HepG2 (cell line): Measurements from ENCODE around the gene NRL. TPM values are rescaled to one million over a fixed set of nuclear protein-coding genes. Genes with fewer than 3 reads are reported as not detected.
A peak's percentile ranks its signal among the peaks of the same experiment; 100 is the strongest.

ENCODE experiments used
- ATAC-seq: fragments of 200-7000 bp; cut with Tn5 transposase; 3 replicates; pipeline ENCODE4 v1.9.1; 2020; ENCODE audit warnings: mild to moderate bottlenecking, moderate library complexity
- BruUV-seq: library from RNA; stranded (reverse); fragments of 400-500 nt; replicated peaks from 2 replicates; lab custom pipeline; 2021; lab: Mats Ljungman, UMichigan
- CTCF ChIA-PET: fragments of 300-600 bp; formaldehyde crosslinking; extraction: SDS; loops from one replicate; lab custom pipeline; 2021; ENCODE audit warnings: low total read pairs, inconsistent platforms, low intra/inter-chr PET ratio; lab: Yijun Ruan, JAX
- POLR2A ChIA-PET: fragments of 350-600 bp; sonication (Branson Sonifier 250); formaldehyde crosslinking; loops from one replicate; lab custom pipeline; 2020; ENCODE audit warnings: antibody characterized with exemption, inconsistent platforms; lab: Yijun Ruan, JAX
- DNase-seq: peaks from one replicate; pipeline ENCODE4 v3.0.0-alpha.2; 2015; ENCODE audit warnings: low spot score
- FAIRE-seq: peaks from 3 replicates; lab custom pipeline; 2011; peaks lifted over from hg19 to GRCh38; lab: Jason Lieb, UNC
- H2AFZ ChIP-seq: one replicate; pipeline ENCODE4 v1.6.1; 2011; ENCODE audit warnings: low read length, inconsistent platforms
- H3K27ac ChIP-seq: fragments of 300-600 bp; 3 replicates; pipeline ENCODE4 v1.8.0; 2011; ENCODE audit warnings: mixed run types, mild to moderate bottlenecking, mixed read lengths, low read length, inconsistent platforms; ENCODE audit not compliant: insufficient read depth; ENCODE audit errors: extremely low read length
- H3K27me3 ChIP-seq, 2 experiments: fragments of 200-600 bp in 1 of 2; 2 replicates in 1 of 2; 3 replicates in 1 of 2; pipeline versions ENCODE4 v1.6.0 to v1.8.0; 2011; ENCODE audit warnings: low read length in 2 of 2, mild to moderate bottlenecking in 2 of 2, moderate library complexity in 2 of 2, inconsistent platforms in 1 of 2; ENCODE audit not compliant: insufficient read depth in 2 of 2, control insufficient read depth in 1 of 2
- H3K36me3 ChIP-seq, 2 experiments: fragments of 200-600 bp in 1 of 2; replicated peaks in 1 of 2; 2 replicates in 1 of 2; 3 replicates in 1 of 2; pipeline versions ENCODE4 v1.5.1 to v1.8.0; 2011; ENCODE audit warnings: low read length in 2 of 2, inconsistent platforms in 1 of 2; ENCODE audit not compliant: insufficient read depth in 2 of 2, control insufficient read depth in 1 of 2
- H3K4me1 ChIP-seq: 2 replicates; pipeline ENCODE4 v1.5.1; 2012; ENCODE audit warnings: low read length, inconsistent platforms; ENCODE audit not compliant: insufficient read depth
- H3K4me2 ChIP-seq: 2 replicates; pipeline ENCODE4 v1.6.0; 2011; ENCODE audit warnings: low read depth, low read length, inconsistent platforms
- H3K4me3 ChIP-seq, 3 experiments: fragments of 200-600 bp in 1 of 3; sonication (generic), shearing (Covaris generic) in 1 of 3; replicated peaks in 1 of 3; 2 replicates each; pipeline ENCODE4 v1.5.1; 2011 to 2016; ENCODE audit warnings: low read length in 3 of 3, inconsistent platforms in 2 of 3, low read depth in 2 of 3, mild to moderate bottlenecking in 2 of 3, control low read depth in 1 of 3, mixed read lengths in 1 of 3; ENCODE audit not compliant: insufficient read depth in 1 of 3
- H3K79me2 ChIP-seq: one replicate; pipeline ENCODE4 v1.6.1; 2011; ENCODE audit warnings: low read length, inconsistent platforms; ENCODE audit not compliant: insufficient read depth
- H3K9ac ChIP-seq: 2 replicates; pipeline ENCODE4 v1.6.0; 2011; ENCODE audit warnings: mild to moderate bottlenecking, low read depth, low read length, inconsistent platforms; ENCODE audit not compliant: insufficient read depth
- H3K9me3 ChIP-seq: 2 replicates; pipeline ENCODE4 v1.5.1; 2012; ENCODE audit warnings: mild to moderate bottlenecking, low read length
- H4K20me1 ChIP-seq: 2 replicates; pipeline ENCODE4 v1.6.0; 2011; ENCODE audit warnings: inconsistent platforms, mild to moderate bottlenecking, low read length, moderate library complexity; ENCODE audit not compliant: insufficient read depth
- ELK4 ChIP-seq: sonication (generic); formaldehyde crosslinking; IDR thresholded peaks from 2 replicates; pipeline ENCODE4 v1.9.0; 2021; ENCODE audit warnings: missing genetic modification reagents, borderline replicate concordance
- GLMP ChIP-seq: sonication (generic); formaldehyde crosslinking; IDR thresholded peaks from 2 replicates; pipeline ENCODE4 v1.9.0; 2021; ENCODE audit warnings: missing genetic modification reagents, mild to moderate bottlenecking, borderline replicate concordance
- POGZ ChIP-seq: sonication (generic); formaldehyde crosslinking; IDR thresholded peaks from 2 replicates; pipeline ENCODE4 v1.4.0; 2020; ENCODE audit warnings: mild to moderate bottlenecking, missing genetic modification reagents
- ZNF547 ChIP-seq: sonication (generic); formaldehyde crosslinking; IDR thresholded peaks from 2 replicates; pipeline ENCODE4 v1.5.1; 2020; ENCODE audit warnings: mild to moderate bottlenecking, missing genetic modification reagents
- WGBS: methylation state at CpG from one replicate; pipeline ENCODE4 v1.1.6; 2017; ENCODE audit warnings: low lambda C conversion rate; 5-methylcytosine and 5-hydroxymethylcytosine counted together
- in situ Hi-C: cut with HindIII; loops from 2 replicates; pipeline ENCODE4 v1.10.0; 2017; ENCODE audit warnings: low pct_unique_long_range_greater_than_20kb; ENCODE audit not compliant: extremely low pct_ligation_motif_present
- intact Hi-C: fragments of 100-400 bp; cut with micrococcal nuclease; formaldehyde crosslinking; loops from one replicate; pipeline ENCODE4 v1.10.0; 2022; ENCODE audit not compliant: unreplicated experiment
- polyA plus RNA-seq, 8 experiments: library from polyadenylated mRNA; depleted of rRNA in 3 of 8; stranded (reverse) in 7 of 8; unstranded in 1 of 8; fragments of >200 nt; fragmentation: Illumina TruSeq in 4 of 8; extraction: Trizol in 4 of 8; gene quantifications; 2 replicates each; pipeline versions ENCODE4 v1.2.1 to v1.2.3, GENCODE V29; 2011 to 2016; ENCODE audit warnings: low read depth in 4 of 8, missing spikeins in 1 of 8, mixed read lengths in 1 of 8; ENCODE audit not compliant: insufficient read depth in 1 of 8
- total RNA-seq, 5 experiments: library from RNA; depleted of rRNA; stranded (reverse); fragments of >200 nt; fragmentation: Illumina TruSeq; extraction: Trizol; gene quantifications; 2 replicates each; pipeline ENCODE4 v1.2.3, GENCODE V29; 2016; ENCODE audit warnings: low read depth in 1 of 5
- TF ChIP-seq, protein P1 (sequence below), 2 experiments: fragments of 450-650 bp in 1 of 2; sonication (generic) in 1 of 2; formaldehyde crosslinking in 1 of 2; IDR thresholded peaks; 2 replicates each; pipeline versions ENCODE4 v1.6.1 to v1.8.0; 2016 to 2022; ENCODE audit warnings: antibody characterized with exemption in 1 of 2, mild to moderate bottlenecking in 1 of 2, missing genetic modification reagents in 1 of 2

The NRL gene
- total and polyA plus RNA-seq, 2 of the 13 experiments (the other 11 are each of a cell fraction or from before 2014, with no cell fraction given): 2.5 to 4.7 TPM

DNA sequence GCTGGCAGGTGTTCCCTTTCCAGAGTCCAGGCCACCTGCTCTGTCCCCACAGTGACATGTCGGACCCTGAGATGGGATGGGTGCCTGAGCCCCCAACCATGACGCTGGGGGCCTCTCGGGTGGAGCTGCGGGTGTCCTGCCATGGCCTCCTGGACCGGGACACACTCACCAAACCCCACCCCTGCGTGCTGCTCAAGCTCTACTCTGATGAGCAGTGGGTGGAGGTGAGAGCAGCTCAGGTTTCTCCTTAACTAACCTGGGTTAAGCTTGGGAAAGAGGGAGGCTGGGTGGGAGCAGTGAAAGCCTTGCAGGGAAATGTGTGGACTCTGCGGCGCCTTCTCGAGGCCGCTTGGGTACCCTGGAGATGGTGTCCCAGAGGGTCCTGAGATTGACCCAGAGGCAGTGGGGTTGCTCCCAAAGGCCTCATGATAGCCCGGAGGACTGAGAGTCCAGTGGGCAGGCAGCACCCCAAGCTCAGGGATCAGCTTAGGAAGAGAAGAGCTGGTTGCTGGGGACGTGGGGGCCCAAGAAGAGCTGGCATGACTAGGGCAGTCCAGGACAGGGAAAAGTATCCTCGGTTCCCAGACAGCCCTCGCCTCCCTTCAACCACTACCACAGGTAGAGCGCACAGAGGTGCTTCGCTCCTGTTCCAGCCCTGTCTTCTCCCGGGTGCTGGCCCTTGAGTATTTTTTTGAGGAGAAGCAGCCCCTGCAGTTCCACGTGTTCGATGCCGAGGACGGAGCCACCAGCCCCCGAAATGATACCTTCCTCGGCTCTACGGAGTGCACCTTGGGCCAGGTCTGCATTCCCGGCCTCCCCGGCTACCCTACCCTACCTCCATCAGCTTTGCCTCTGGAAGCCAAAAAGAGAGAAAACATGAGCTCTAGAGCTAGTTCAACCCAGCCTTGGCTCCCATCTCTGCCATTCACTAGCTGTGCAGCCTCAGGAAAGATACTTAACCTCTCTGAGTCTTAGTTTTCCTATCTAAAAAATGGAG, 41.6 kb downstream of the NRL start:
- H3K9ac ChIP-seq: no peak overlapping the region
- H3K36me3 ChIP-seq: no peaks in the 10 kb centered on the region
- intact Hi-C loops (no loop called here), in situ Hi-C loops (no loop called here)
- no peak overlapping the region for H3K4me2 ChIP-seq
- BruUV-seq: no TSS peak
- H3K4me1 ChIP-seq: peaks cover 38% of the 10 kb centered on the region
- DNase-seq (no peak), FAIRE-seq (no peak), ATAC-seq (no peak)
- no peaks in the 10 kb centered on the region for H4K20me1 ChIP-seq
- H3K79me2 ChIP-seq: no peaks in the 10 kb centered on the region
- H2AFZ ChIP-seq: no peak overlapping the region
- WGBS: 64% methylated on average over 26 of the region's 26 CpGs
- no peaks in the 10 kb centered on the region for H3K9me3 ChIP-seq
- H3K4me3 ChIP-seq: no peak overlapping the region
- POLR2A ChIA-PET: interaction anchor here (1.2 to 8.3 kb wide), 6 partner anchors 8 to 88 kb away, joined by 3 to 68 read pairs (median 5); partner anchors contain the start of genes DCAF11, IRF9, NRL and PCK2
- H3K27me3 ChIP-seq: peaks cover 13 to 66% of the 10 kb centered on the region in 2 experiments
- H3K27ac ChIP-seq: no peak overlapping the region
- CTCF ChIA-PET: no interaction called here
- TF ChIP-seq GLMP (CRISPR knock-in tag): no peak
- TF ChIP-seq, protein P1, sequence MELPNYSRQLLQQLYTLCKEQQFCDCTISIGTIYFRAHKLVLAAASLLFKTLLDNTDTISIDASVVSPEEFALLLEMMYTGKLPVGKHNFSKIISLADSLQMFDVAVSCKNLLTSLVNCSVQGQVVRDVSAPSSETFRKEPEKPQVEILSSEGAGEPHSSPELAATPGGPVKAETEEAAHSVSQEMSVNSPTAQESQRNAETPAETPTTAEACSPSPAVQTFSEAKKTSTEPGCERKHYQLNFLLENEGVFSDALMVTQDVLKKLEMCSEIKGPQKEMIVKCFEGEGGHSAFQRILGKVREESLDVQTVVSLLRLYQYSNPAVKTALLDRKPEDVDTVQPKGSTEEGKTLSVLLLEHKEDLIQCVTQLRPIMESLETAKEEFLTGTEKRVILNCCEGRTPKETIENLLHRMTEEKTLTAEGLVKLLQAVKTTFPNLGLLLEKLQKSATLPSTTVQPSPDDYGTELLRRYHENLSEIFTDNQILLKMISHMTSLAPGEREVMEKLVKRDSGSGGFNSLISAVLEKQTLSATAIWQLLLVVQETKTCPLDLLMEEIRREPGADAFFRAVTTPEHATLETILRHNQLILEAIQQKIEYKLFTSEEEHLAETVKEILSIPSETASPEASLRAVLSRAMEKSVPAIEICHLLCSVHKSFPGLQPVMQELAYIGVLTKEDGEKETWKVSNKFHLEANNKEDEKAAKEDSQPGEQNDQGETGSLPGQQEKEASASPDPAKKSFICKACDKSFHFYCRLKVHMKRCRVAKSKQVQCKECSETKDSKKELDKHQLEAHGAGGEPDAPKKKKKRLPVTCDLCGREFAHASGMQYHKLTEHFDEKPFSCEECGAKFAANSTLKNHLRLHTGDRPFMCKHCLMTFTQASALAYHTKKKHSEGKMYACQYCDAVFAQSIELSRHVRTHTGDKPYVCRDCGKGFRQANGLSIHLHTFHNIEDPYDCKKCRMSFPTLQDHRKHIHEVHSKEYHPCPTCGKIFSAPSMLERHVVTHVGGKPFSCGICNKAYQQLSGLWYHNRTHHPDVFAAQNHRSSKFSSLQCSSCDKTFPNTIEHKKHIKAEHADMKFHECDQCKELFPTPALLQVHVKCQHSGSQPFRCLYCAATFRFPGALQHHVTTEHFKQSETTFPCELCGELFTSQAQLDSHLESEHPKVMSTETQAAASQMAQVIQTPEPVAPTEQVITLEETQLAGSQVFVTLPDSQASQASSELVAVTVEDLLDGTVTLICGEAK (IDR thresholded peaks at IDR 0.05): no peak
- TF ChIP-seq, protein P1 (CRISPR knock-in tag; IDR thresholded peaks at IDR 0.05): peak; percentile 51; the same call in 1 of the 2 replicates
- TF ChIP-seq POGZ (CRISPR knock-in tag): no peak
- no peak for TF ChIP-seq ELK4 (CRISPR knock-in tag)
- TF ChIP-seq ZNF547: no peak
